NCI-H460 (cell line): ENCODE data around the gene CELSR2. TPM values are rescaled to one million over a fixed set of nuclear protein-coding genes. Genes with fewer than 3 reads are reported as not detected.
A peak's percentile ranks its signal among the peaks of the same experiment; 100 is the strongest.
"Not testable (repeated sequence)": the region's sequence is repeated elsewhere in the genome, so short reads cannot be mapped to it uniquely, and the experiment has no call there.

Experiments used
- DNase-seq: peaks from one replicate; pipeline ENCODE4 v3.0.0-alpha.2; 2016; ENCODE audit warnings: low read depth; ENCODE audit errors: extremely low read depth
- total RNA-seq: library from RNA; depleted of rRNA; stranded (reverse); fragments of >200 nt; shearing (Covaris generic); gene quantifications from 2 replicates; pipeline ENCODE4 v1.2.3, GENCODE V29; 2014

CELSR2 gene
- total RNA-seq, 1 experiment from 2014 or later = 2.7 TPM

- DNase-seq = no peak
Observed at GRCh38 chr1:109275706-109276345, 26.5 kb downstream of the CELSR2 start.

- DNase-seq = peak; percentile 56
Observed at GRCh38 chr1:109277434-109278204, 28.3 kb downstream of the CELSR2 start.

- DNase-seq = no peak
Observed at GRCh38 chr1:109279615-109280278, 30.4 kb downstream of the CELSR2 start.

- DNase-seq = no peak
Observed at GRCh38 chr1:109280862-109281261, 31.5 kb downstream of the CELSR2 start.

GRCh38 chr1:109281680-109282496, 32.5 kb downstream of the CELSR2 start:
- DNase-seq = no peak

GRCh38 chr1:109282497-109282951, 33.2 kb downstream of the CELSR2 start:
- DNase-seq = no peak

- peak; percentile 92 for DNase-seq
Observed at GRCh38 chr1:109282952-109283747, 33.8 kb downstream of the CELSR2 start, which contains the start of gene PSRC1. Gene PSRC1 (minus strand): TSS chr1:109283145.

GRCh38 chr1:109283748-109284600, 34.6 kb downstream of the CELSR2 start:
- DNase-seq = no peak

GRCh38 chr1:109286762-109287161, 37.4 kb downstream of the CELSR2 start:
- not testable (repeated sequence) for DNase-seq

- no peak for DNase-seq
Observed at GRCh38 chr1:109290137-109290536, 40.8 kb downstream of the CELSR2 start.

GRCh38 chr1:109290998-109291397, 41.7 kb downstream of the CELSR2 start:
- DNase-seq = no peak

- DNase-seq = no peak
Observed at GRCh38 chr1:109292364-109292763, 43.0 kb downstream of the CELSR2 start.

- no peak for DNase-seq
Observed at GRCh38 chr1:109293026-109293425, 43.7 kb downstream of the CELSR2 start.

GRCh38 chr1:109294481-109294880, 45.1 kb downstream of the CELSR2 start:
- no peak for DNase-seq

GRCh38 chr1:109295712-109296415, 46.5 kb downstream of the CELSR2 start:
- DNase-seq = no peak

GRCh38 chr1:109296782-109297181, 47.4 kb downstream of the CELSR2 start:
- DNase-seq = no peak

GRCh38 chr1:109298666-109299557, 49.6 kb downstream of the CELSR2 start:
- DNase-seq = no peak
